Fibroblast of gingiva (primary cell): ENCODE measurements around the gene OR4C45.
"Not testable (repeated sequence)": the region's sequence is repeated elsewhere in the genome, so short reads cannot be mapped to it uniquely, and the experiment has no call there.

ENCODE experiments used
- DNase-seq: peaks from one replicate; pipeline ENCODE4 v3.0.0-alpha.2; 2011; ENCODE audit warnings: low read depth

Gene OR4C45

GRCh38 chr11:50032574-50032973, at the start of gene OR4C45:
Gene OR4C45 (plus strand): TSS chr11:50032874.
- no peak for DNase-seq

- no peak for DNase-seq
Observed at GRCh38 chr11:49995565-49995964, 37.1 kb upstream of the OR4C45 start.

GRCh38 chr11:50030193-50030592, 2.5 kb upstream of the OR4C45 start:
- no peak for DNase-seq

- DNase-seq: not testable (repeated sequence)
Observed at GRCh38 chr11:50036239-50036638, 3.6 kb downstream of the OR4C45 start.

DNA sequence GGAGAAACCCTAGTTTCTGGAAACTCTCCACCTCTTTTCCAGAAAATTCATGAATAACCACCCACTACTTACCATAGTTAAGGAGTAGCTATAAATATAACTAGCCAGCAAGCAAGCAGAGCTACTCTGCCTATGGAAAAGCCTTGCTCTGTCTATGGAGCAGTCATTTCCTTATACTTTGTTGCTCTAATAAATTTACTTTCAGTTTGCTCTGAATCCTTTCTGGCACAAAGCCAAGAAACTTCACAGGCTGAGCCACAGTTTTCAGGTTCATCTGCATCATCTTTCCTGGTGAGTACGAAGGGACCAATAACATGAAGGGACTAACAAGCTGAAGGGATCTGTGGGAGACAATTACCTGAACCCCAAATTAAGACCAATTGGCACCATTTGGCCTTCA, 4.6 kb downstream of the OR4C45 start:
- no peak for DNase-seq

DNA sequence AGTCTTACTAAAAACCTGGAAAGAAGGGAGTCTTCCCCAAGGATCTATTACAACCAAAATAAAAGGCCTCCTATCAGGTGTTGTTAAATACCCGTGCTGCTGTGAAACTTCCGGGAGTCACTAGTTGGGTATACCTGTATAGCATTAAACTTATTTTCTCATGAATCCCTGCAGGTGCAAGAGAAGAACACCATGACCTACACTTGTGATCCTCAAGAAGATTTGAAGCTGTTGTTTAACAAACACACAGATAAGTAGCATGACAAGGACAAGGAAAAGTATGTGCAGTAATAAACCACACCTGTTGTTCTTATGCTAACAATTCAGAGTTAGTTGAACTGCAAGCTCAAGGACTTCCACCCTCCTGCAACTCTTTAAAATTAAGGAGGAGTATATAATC, 12.0 kb downstream of the OR4C45 start:
- DNase-seq: no peak

- not testable (repeated sequence) for DNase-seq
Observed at GRCh38 chr11:50063056-50063455, 30.4 kb downstream of the OR4C45 start.

DNA sequence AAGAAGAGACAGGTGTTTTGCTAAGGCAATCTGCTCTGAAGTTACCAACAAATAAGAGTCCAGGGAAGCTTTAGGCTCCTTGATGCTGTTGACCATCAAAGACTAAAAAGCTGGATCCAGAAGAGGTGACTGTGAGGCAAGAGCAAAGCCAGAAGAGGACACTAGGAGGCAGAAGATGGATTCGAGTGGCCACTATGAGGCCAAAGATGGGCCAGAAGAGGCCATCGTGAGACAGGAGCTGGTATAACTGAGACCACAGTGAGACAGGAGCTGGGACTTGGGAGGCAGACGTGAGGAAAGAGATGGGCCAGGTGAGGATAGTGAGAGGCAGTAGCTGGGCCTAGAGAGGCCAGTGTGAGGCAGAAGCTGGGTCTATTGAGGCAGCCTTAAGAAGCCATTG, 37.7 kb downstream of the OR4C45 start:
- no peak for DNase-seq

GRCh38 chr11:50071584-50072225, 39.0 kb downstream of the OR4C45 start:
- DNase-seq: no peak

GRCh38 chr11:50072226-50073112, 39.8 kb downstream of the OR4C45 start:
- DNase-seq: no peak

DNA sequence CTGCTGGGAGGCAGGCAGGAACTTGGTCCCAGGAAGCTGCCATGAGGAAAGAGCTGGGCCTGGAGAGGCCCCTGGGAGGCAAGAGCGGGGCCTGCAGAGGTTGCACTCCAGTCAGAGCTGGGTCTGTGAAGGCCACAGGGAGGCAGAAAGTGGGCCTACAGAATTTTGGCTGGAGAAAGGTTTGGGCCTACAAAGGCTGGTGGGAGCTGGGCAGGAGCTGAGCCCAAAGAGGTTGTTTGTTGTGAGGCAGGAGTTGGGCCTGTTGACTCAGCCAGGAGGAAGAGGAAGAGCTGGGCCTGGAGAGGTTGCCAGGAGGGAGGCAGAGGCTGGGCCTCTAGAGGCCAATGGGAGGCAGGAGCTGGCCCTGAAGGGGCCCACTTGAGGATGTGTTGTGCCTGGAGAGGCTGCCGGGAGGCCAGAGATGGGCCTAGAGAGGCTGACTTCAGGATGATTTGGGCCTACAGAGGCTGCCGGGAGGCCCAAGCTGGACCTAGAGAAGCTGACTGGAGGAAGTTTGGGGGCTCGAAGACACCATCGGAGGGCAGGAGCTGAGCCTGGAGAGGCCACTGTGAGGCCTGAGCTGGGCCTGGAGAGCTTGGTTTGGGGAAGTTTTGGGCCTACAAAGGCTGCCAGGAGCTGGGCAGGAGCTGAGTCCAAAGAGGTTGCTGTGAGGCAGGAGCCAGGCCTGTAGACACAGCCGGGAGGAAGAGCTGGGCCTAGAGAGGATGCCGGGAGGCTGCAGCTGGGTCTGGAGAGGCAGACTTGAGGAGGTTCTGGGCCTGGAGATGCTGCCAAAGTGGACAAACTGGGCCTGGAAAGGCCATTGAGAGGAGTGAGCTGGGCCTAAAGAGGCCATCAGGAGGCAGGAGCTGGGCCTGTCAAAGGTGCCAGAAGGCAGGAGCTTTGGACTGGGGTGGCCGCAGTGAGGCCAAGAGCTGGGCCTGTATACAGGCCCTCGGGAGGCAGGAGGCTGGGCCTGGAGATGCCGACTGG, 40.7 kb downstream of the OR4C45 start:
- DNase-seq: no peak

DNA sequence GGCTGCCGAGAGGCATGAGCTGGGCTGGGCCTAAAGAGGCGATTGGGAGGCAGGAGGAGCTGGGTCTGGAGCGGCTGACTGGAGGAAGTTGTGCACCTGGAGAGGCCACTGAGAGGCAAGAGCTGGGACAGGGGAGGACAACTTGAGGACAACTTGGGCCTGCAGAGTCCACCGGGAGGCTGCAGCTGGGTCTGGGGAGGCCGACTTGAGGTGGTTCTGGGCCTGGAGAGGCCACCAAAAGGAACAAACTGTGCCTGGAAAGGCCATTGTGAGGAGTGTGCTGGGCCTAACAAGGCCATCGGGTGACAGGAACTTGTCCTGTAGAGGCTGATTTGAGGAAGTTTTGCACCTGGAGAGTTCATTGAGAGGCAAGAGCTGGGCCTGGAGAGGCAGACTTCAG, 41.5 kb downstream of the OR4C45 start:
- no peak for DNase-seq

- no peak for DNase-seq
Observed at GRCh38 chr11:50075856-50076255, 43.2 kb downstream of the OR4C45 start.

- no peak for DNase-seq
Observed at GRCh38 chr11:50077526-50077925, 44.9 kb downstream of the OR4C45 start.

GRCh38 chr11:50078001-50078400, 45.3 kb downstream of the OR4C45 start:
- DNase-seq: no peak

DNA sequence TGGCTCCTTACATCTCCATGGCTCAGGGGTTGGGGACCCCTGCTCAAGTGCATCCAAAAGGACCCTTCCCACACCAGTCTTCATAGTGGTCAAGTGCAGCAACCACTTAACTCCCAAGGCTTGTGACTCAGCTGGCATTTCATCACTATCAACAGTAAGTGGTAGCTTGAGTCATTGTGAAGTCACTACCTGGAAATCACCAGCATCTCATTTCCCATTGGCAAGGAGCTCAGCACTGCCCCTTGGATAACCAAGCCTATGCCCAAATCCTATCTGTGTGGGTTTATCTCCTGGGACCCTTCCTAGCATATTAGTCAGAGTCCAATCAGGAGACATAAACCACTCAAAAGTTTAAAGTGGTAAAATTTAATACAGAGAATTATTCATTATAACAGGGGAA, 46.3 kb downstream of the OR4C45 start:
- DNase-seq: not testable (repeated sequence)

DNA sequence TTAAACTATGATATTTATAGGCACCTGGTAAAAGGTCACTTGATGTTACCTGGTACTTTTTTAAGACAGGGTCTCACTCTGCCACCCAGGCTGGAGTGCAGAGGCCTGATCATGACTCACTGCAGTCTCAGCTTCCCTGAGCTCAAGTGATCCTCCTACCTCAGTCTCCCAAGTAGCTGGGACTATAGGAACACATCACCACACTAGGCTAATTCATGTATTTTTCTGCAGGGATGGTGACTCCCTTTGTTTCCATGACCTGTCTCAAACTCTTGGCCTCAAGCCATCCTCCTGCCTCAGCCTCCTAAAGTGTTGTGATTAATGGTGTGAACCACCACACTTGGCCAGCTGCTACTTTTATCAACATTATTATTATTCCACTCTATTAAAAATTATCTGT, 47.6 kb downstream of the OR4C45 start:
- no peak for DNase-seq
